SU-DHL-6 (cell line): Measurements from ENCODE around the gene CUX1.

Experiments
- H2AFZ ChIP-seq: fragments of 200-600 bp; sonication (generic); 2 replicates; pipeline ENCODE4 v1.6.1; 2014; ENCODE audit warnings: low read depth, mild to moderate bottlenecking, moderate library complexity, mixed read lengths, antibody characterized with exemption, low read length; ENCODE audit not compliant: severe bottlenecking
- H3F3A ChIP-seq: fragments of 200-600 bp; shearing (Covaris generic); 2 replicates; pipeline ENCODE4 v1.6.0; 2016; ENCODE audit warnings: antibody characterized with exemption, mild to moderate bottlenecking; ENCODE audit not compliant: insufficient read depth
- H3K27ac ChIP-seq: fragments of 200-600 bp; sonication (generic); 2 replicates; pipeline ENCODE4 v1.5.1; 2016; ENCODE audit warnings: low read depth, mild to moderate bottlenecking, low read length, moderate library complexity, mixed read lengths
- H3K27me3 ChIP-seq: fragments of 200-600 bp; sonication (generic), shearing (Covaris generic); 2 replicates; pipeline ENCODE4 v1.6.0; 2014; ENCODE audit warnings: mild to moderate bottlenecking, low read length
- H3K36me3 ChIP-seq: fragments of 200-600 bp; sonication (generic); 2 replicates; pipeline ENCODE4 v1.6.1; 2014; ENCODE audit warnings: mild to moderate bottlenecking, low read length, mixed read lengths
- H3K4me2 ChIP-seq: fragments of 300-600, 200-600 bp; shearing (Covaris generic), sonication (generic); 2 replicates; pipeline ENCODE4 v1.6.0; 2014; ENCODE audit warnings: low read length, low read depth, mild to moderate bottlenecking; ENCODE audit not compliant: poor library complexity, severe bottlenecking
- H3K4me3 ChIP-seq: fragments of 200-600 bp; sonication (generic); 2 replicates; pipeline ENCODE4 v1.5.1; 2014; ENCODE audit warnings: antibody characterized with exemption, low read length, mild to moderate bottlenecking, mixed read lengths; ENCODE audit not compliant: insufficient read depth, poor library complexity, severe bottlenecking
- H3K79me2 ChIP-seq: fragments of 200-600 bp; sonication (generic); 2 replicates; pipeline ENCODE4 v1.6.1; 2014; ENCODE audit warnings: mild to moderate bottlenecking, low read length, moderate library complexity; ENCODE audit not compliant: insufficient read depth
- H3K9ac ChIP-seq: fragments of 200-600 bp; sonication (generic); 2 replicates; pipeline ENCODE4 v1.7.0; 2014; ENCODE audit warnings: mild to moderate bottlenecking, low read length
- H3K9me2 ChIP-seq: fragments of 200-600 bp; sonication (generic); replicated peaks from 2 replicates; pipeline ENCODE4 v1.6.1; 2014; ENCODE audit warnings: low read length; ENCODE audit not compliant: insufficient read depth
- H3K9me3 ChIP-seq: fragments of 200-600 bp; sonication (generic); 2 replicates; pipeline ENCODE4 v1.6.1; 2014; ENCODE audit warnings: low read length, mixed read lengths; ENCODE audit not compliant: insufficient read depth
- H4K20me1 ChIP-seq: fragments of 200-600 bp; sonication (generic); 2 replicates; pipeline ENCODE4 v1.6.1; 2014; ENCODE audit warnings: low read depth, mild to moderate bottlenecking, antibody characterized with exemption, low read length, moderate library complexity, mixed read lengths
- CTCF ChIP-seq: fragments of 200-600 bp; sonication (generic); IDR thresholded peaks from one replicate; pipeline ENCODE4 v1.5.1; 2017; ENCODE audit warnings: antibody characterized with exemption, mild to moderate bottlenecking, low read length, moderate library complexity; ENCODE audit not compliant: insufficient read depth, poor library complexity, severe bottlenecking
- EZH2phosphoT487 ChIP-seq: fragments of 200-600 bp; sonication (generic), shearing (Covaris generic); conservative IDR thresholded peaks from 2 replicates; pipeline ENCODE4 v1.6.1; 2018; ENCODE audit warnings: mild to moderate bottlenecking, antibody characterized with exemption, low read length, moderate library complexity, mixed read lengths

The CUX1 gene

GRCh38 chr7:101947899-101948298 lies 130.5 kb downstream of the CUX1 start:
- peak overlapping the region; percentile 4; the same call in 1 of the 2 replicates for H3K9ac ChIP-seq
- peak overlapping the region; percentile 30 for H3K4me2 ChIP-seq
- H3F3A ChIP-seq = peaks cover 47% of the 10 kb centered on the region
- no peaks in the 10 kb centered on the region for H3K36me3 ChIP-seq
- peaks cover 100% of the 10 kb centered on the region for H3K79me2 ChIP-seq
- H3K27ac ChIP-seq = peak overlapping the region; percentile 69
- no peak overlapping the region for H3K4me3 ChIP-seq
- no peaks in the 10 kb centered on the region for H4K20me1 ChIP-seq
- H2AFZ ChIP-seq = no peak overlapping the region
- H3K9me2 ChIP-seq = no peaks in the 10 kb centered on the region
- H3K27me3 ChIP-seq = no peaks in the 10 kb centered on the region
- TF ChIP-seq CTCF (no peak), EZH2phosphoT487 (no peak)
- H3K9me3 ChIP-seq = no peaks in the 10 kb centered on the region

GRCh38 chr7:101948650-101949049 lies 131.2 kb downstream of the CUX1 start:
- Histone ChIP-seq H3K4me2 (no peak overlapping the region), H3K9me3 (no peaks in the 10 kb centered on the region)

GRCh38 chr7:101950450-101951119 lies 133.2 kb downstream of the CUX1 start:
- no peak for TF ChIP-seq EZH2phosphoT487
- no peak for TF ChIP-seq CTCF
- no peaks in the 10 kb centered on the region for H3K36me3 ChIP-seq
- H3K4me2 ChIP-seq = no peak overlapping the region
- H3K79me2 ChIP-seq = peaks cover 100% of the 10 kb centered on the region
- H3K9me2 ChIP-seq = no peaks in the 10 kb centered on the region
- H3K9ac ChIP-seq = no peak overlapping the region
- peaks cover 74% of the 10 kb centered on the region for H3F3A ChIP-seq
- H4K20me1 ChIP-seq = no peaks in the 10 kb centered on the region
- H3K4me3 ChIP-seq = no peak overlapping the region
- H3K27me3 ChIP-seq = no peaks in the 10 kb centered on the region
- H3K9me3 ChIP-seq = no peaks in the 10 kb centered on the region
- H3K27ac ChIP-seq = peak overlapping the region; percentile 46
- H2AFZ ChIP-seq = no peak overlapping the region

More at GRCh38 chr7:101948650-101949049, 131.2 kb downstream of the CUX1 start:
- TF ChIP-seq CTCF (no peak), EZH2phosphoT487 (no peak)
- Histone ChIP-seq H3K79me2 (peaks cover 100% of the 10 kb centered on the region), H3K9me2 (no peaks in the 10 kb centered on the region), H3K36me3 (no peaks in the 10 kb centered on the region), H3K4me3 (no peak overlapping the region), H4K20me1 (no peaks in the 10 kb centered on the region), H3F3A (peaks cover 55% of the 10 kb centered on the region), H3K27ac (peak overlapping the region; percentile 69), H3K9ac (no peak overlapping the region), H3K27me3 (no peaks in the 10 kb centered on the region), H2AFZ (no peak overlapping the region)
